KOPT-K1 (cell line): ENCODE measurements around the gene PSD2.

ENCODE experiments used
- H3K27ac ChIP-seq: fragments of 200-600 bp; sonication (generic); 2 replicates; pipeline ENCODE4 v1.5.1; 2016; ENCODE audit warnings: antibody characterized with exemption, mild to moderate bottlenecking, low read depth, low read length; ENCODE audit not compliant: poor library complexity, severe bottlenecking
- H3K36me3 ChIP-seq: fragments of 200-600 bp; sonication (generic); 2 replicates; pipeline ENCODE4 v1.5.1; 2017; ENCODE audit warnings: antibody characterized with exemption, mild to moderate bottlenecking, low read length, moderate library complexity; ENCODE audit not compliant: insufficient read depth
- H3K9me3 ChIP-seq: fragments of 200-600 bp; sonication (generic); 2 replicates; pipeline ENCODE4 v1.5.1; 2017; ENCODE audit warnings: antibody characterized with exemption, low read length, mild to moderate bottlenecking; ENCODE audit not compliant: insufficient read depth, poor library complexity, severe bottlenecking

The PSD2 gene

GRCh38 chr5:139872052-139872766, 76.6 kb downstream of the PSD2 start:
- no peaks in the 10 kb centered on the region for H3K36me3 ChIP-seq
- H3K9me3 ChIP-seq, result peaks cover 8% of the 10 kb centered on the region
- H3K27ac ChIP-seq, result no peak overlapping the region

GRCh38 chr5:139872851-139873794, 77.5 kb downstream of the PSD2 start:
- Histone ChIP-seq H3K36me3 (no peaks in the 10 kb centered on the region), H3K9me3 (peaks cover 8% of the 10 kb centered on the region), H3K27ac (no peak overlapping the region)

GRCh38 chr5:139875957-139876356, 80.3 kb downstream of the PSD2 start:
- H3K27ac ChIP-seq, result no peak overlapping the region

GRCh38 chr5:139877129-139877597, 81.6 kb downstream of the PSD2 start:
- H3K36me3 ChIP-seq, result no peaks in the 10 kb centered on the region
- no peak overlapping the region for H3K27ac ChIP-seq
- H3K9me3 ChIP-seq, result peaks cover 8% of the 10 kb centered on the region

More at GRCh38 chr5:139875957-139876356, 80.3 kb downstream of the PSD2 start:
- no peaks in the 10 kb centered on the region for H3K36me3 ChIP-seq
- H3K9me3 ChIP-seq, result peaks cover 8% of the 10 kb centered on the region

- H3K9me3 ChIP-seq, result peaks cover 8% of the 10 kb centered on the region
- no peaks in the 10 kb centered on the region for H3K36me3 ChIP-seq
- no peak overlapping the region for H3K27ac ChIP-seq
Measured at GRCh38 chr5:139878093-139878492, 82.5 kb downstream of the PSD2 start.

GRCh38 chr5:139880416-139881142, 85.0 kb downstream of the PSD2 start:
- no peak overlapping the region for H3K27ac ChIP-seq
- H3K36me3 ChIP-seq, result no peaks in the 10 kb centered on the region
- H3K9me3 ChIP-seq, result peaks cover 6% of the 10 kb centered on the region

- no peak overlapping the region for H3K27ac ChIP-seq
- no peaks in the 10 kb centered on the region for H3K9me3 ChIP-seq
- no peaks in the 10 kb centered on the region for H3K36me3 ChIP-seq
Measured at GRCh38 chr5:139881143-139881733, 85.6 kb downstream of the PSD2 start.

- Histone ChIP-seq H3K36me3 (no peaks in the 10 kb centered on the region), H3K27ac (no peak overlapping the region), H3K9me3 (no peaks in the 10 kb centered on the region)
Measured at GRCh38 chr5:139882316-139882715, 86.7 kb downstream of the PSD2 start.

GRCh38 chr5:139882961-139883539, 87.4 kb downstream of the PSD2 start:
- H3K9me3 ChIP-seq, result no peaks in the 10 kb centered on the region
- H3K27ac ChIP-seq, result no peak overlapping the region
- H3K36me3 ChIP-seq, result no peaks in the 10 kb centered on the region

GRCh38 chr5:139884144-139884543, 88.5 kb downstream of the PSD2 start:
- Histone ChIP-seq H3K27ac (no peak overlapping the region), H3K36me3 (no peaks in the 10 kb centered on the region), H3K9me3 (no peaks in the 10 kb centered on the region)

- H3K36me3 ChIP-seq, result no peaks in the 10 kb centered on the region
- H3K9me3 ChIP-seq, result no peaks in the 10 kb centered on the region
- no peak overlapping the region for H3K27ac ChIP-seq
Measured at GRCh38 chr5:139884734-139885133, 89.1 kb downstream of the PSD2 start.

GRCh38 chr5:139885172-139885856, 89.7 kb downstream of the PSD2 start:
- Histone ChIP-seq H3K9me3 (no peaks in the 10 kb centered on the region), H3K36me3 (no peaks in the 10 kb centered on the region), H3K27ac (no peak overlapping the region)

GRCh38 chr5:139885857-139886208, 90.2 kb downstream of the PSD2 start:
- no peak overlapping the region for H3K27ac ChIP-seq
- H3K9me3 ChIP-seq, result no peaks in the 10 kb centered on the region
- no peaks in the 10 kb centered on the region for H3K36me3 ChIP-seq

- H3K27ac ChIP-seq, result no peak overlapping the region
- no peaks in the 10 kb centered on the region for H3K9me3 ChIP-seq
- H3K36me3 ChIP-seq, result no peaks in the 10 kb centered on the region
Measured at GRCh38 chr5:139886213-139886612, 90.6 kb downstream of the PSD2 start.
